Neural cell (in vitro differentiated cells): ENCODE measurements around the gene KSR2.

Source experiments
- RAD21 ChIP-seq: fragments of 450-650 bp; conservative IDR thresholded peaks from 2 replicates; pipeline ENCODE4 v1.6.1; 2014; ENCODE audit warnings: antibody characterized with exemption, mild to moderate bottlenecking, moderate library complexity
- TAF1 ChIP-seq: IDR thresholded peaks from 2 replicates; pipeline ENCODE4 v1.6.1; 2012; ENCODE audit warnings: low read depth
- TF ChIP-seq, protein P1 (sequence below): fragments of 450-650 bp; IDR thresholded peaks from 2 replicates; pipeline ENCODE4 v1.5.1; 2014; ENCODE audit warnings: antibody characterized with exemption, mild to moderate bottlenecking, moderate library complexity; ENCODE audit not compliant: poor library complexity, severe bottlenecking
- TF ChIP-seq, protein P2 (sequence below): IDR thresholded peaks from 2 replicates; pipeline ENCODE4 v1.6.1; 2012; ENCODE audit warnings: borderline replicate concordance

DNA sequence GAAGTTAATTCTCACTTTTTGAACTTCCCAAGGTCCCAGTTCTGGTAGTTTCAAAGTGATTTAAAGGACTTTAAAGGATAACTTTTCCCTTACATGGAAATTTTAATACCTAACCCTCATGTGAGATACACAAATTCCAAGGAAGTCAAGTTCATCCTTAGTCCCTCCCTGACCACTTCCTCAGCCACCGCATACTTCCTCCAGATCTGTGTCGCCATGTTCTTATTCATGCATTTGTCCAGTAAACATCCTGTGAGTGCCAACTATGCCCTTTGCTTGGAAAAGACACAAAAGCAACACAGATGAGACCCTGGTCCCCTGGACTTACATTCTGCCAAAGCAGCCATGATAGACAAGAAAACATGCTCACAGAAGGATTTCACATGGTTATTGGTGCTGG, 206.6 kb downstream of the KSR2 start:
- no peak for TF ChIP-seq RAD21
- TF ChIP-seq, protein P1, sequence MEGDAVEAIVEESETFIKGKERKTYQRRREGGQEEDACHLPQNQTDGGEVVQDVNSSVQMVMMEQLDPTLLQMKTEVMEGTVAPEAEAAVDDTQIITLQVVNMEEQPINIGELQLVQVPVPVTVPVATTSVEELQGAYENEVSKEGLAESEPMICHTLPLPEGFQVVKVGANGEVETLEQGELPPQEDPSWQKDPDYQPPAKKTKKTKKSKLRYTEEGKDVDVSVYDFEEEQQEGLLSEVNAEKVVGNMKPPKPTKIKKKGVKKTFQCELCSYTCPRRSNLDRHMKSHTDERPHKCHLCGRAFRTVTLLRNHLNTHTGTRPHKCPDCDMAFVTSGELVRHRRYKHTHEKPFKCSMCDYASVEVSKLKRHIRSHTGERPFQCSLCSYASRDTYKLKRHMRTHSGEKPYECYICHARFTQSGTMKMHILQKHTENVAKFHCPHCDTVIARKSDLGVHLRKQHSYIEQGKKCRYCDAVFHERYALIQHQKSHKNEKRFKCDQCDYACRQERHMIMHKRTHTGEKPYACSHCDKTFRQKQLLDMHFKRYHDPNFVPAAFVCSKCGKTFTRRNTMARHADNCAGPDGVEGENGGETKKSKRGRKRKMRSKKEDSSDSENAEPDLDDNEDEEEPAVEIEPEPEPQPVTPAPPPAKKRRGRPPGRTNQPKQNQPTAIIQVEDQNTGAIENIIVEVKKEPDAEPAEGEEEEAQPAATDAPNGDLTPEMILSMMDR: no peak
- TF ChIP-seq, protein P2, sequence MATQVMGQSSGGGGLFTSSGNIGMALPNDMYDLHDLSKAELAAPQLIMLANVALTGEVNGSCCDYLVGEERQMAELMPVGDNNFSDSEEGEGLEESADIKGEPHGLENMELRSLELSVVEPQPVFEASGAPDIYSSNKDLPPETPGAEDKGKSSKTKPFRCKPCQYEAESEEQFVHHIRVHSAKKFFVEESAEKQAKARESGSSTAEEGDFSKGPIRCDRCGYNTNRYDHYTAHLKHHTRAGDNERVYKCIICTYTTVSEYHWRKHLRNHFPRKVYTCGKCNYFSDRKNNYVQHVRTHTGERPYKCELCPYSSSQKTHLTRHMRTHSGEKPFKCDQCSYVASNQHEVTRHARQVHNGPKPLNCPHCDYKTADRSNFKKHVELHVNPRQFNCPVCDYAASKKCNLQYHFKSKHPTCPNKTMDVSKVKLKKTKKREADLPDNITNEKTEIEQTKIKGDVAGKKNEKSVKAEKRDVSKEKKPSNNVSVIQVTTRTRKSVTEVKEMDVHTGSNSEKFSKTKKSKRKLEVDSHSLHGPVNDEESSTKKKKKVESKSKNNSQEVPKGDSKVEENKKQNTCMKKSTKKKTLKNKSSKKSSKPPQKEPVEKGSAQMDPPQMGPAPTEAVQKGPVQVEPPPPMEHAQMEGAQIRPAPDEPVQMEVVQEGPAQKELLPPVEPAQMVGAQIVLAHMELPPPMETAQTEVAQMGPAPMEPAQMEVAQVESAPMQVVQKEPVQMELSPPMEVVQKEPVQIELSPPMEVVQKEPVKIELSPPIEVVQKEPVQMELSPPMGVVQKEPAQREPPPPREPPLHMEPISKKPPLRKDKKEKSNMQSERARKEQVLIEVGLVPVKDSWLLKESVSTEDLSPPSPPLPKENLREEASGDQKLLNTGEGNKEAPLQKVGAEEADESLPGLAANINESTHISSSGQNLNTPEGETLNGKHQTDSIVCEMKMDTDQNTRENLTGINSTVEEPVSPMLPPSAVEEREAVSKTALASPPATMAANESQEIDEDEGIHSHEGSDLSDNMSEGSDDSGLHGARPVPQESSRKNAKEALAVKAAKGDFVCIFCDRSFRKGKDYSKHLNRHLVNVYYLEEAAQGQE: no peak
- TF ChIP-seq TAF1: no peak
